C4-2B (cell line): ENCODE results near the gene TNS3.

Experiments
- ZFX ChIP-seq: fragments of 450-650 bp; IDR thresholded peaks from 2 replicates; pipeline ENCODE4 v1.6.1; 2017
- TF ChIP-seq, protein P1 (sequence below): fragments of 450-650 bp; conservative IDR thresholded peaks from 2 replicates; pipeline ENCODE4 v1.5.1; 2017; ENCODE audit warnings: mild to moderate bottlenecking

DNA sequence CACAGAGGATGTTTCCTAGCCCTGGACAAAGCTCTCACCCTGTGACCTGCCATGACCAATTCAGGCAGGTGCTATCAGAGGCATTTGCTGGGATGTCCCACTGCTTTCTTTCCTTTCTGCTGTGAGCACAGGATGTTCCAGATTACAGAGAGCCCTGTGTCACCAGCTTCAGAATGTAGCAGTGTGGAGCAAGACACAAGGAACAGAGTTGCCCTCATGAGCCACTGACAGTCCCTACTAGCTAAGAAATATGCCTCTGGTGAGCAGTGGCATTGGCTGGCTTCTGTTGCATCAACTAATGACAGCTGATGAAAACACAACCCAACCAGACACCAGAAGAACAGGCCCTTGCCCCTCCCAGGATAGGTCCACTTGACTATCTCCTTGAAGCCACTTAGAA is 337.2 kb downstream of the TNS3 start:
- TF ChIP-seq, protein P1, sequence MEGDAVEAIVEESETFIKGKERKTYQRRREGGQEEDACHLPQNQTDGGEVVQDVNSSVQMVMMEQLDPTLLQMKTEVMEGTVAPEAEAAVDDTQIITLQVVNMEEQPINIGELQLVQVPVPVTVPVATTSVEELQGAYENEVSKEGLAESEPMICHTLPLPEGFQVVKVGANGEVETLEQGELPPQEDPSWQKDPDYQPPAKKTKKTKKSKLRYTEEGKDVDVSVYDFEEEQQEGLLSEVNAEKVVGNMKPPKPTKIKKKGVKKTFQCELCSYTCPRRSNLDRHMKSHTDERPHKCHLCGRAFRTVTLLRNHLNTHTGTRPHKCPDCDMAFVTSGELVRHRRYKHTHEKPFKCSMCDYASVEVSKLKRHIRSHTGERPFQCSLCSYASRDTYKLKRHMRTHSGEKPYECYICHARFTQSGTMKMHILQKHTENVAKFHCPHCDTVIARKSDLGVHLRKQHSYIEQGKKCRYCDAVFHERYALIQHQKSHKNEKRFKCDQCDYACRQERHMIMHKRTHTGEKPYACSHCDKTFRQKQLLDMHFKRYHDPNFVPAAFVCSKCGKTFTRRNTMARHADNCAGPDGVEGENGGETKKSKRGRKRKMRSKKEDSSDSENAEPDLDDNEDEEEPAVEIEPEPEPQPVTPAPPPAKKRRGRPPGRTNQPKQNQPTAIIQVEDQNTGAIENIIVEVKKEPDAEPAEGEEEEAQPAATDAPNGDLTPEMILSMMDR = no peak
- TF ChIP-seq ZFX = no peak
